ENCODE measurements around the gene MERTK.

The MERTK gene

DNA sequence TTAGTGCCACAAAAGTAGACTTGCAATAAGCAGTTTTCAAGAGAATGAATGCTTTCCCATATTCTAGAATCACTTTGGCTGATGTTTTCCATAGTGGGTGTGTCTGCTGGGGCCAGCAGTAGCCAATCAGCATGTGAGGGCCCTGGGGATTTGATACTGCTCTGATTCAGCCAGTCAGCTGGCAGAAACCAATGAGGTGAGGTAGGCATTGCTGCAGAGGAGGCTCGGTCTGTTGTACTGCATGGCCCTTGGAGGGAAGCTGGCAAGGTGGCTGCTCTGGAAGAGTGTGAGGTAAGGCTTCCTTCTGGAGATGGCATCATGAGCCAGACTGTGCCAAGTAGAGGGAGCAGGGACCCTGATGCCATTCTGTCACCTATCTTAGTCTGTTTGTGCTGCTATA is 179.4 kb downstream of the MERTK start:
- Histone ChIP-seq H3K9ac (ENCODE audit: low read depth, low read length) (no peak overlapping the region), H3K4me1 (ENCODE audit: control insufficient read depth, insufficient read depth, low read length) (no peaks in the 10 kb centered on the region), H3K36me3 (ENCODE audit: control insufficient read depth, insufficient read depth, low read length) (no peaks in the 10 kb centered on the region), H3K27me3 (ENCODE audit: control insufficient read depth, insufficient read depth, low read length) (no peaks in the 10 kb centered on the region), H3K4me3 (ENCODE audit: low read depth, low read length) (no peak overlapping the region), H3K9me3 (ENCODE audit: control insufficient read depth, insufficient read depth, low read length) (no peaks in the 10 kb centered on the region)

Measured in iPS-15b (cell line).